B cell (primary cell): ENCODE results near the gene THSD7B. TPM values are rescaled to one million over a fixed set of nuclear protein-coding genes. Genes with fewer than 3 reads are reported as not detected.

Source experiments
- ATAC-seq: fragments of 200-7000 bp; cut with Tn5 transposase; one replicate; pipeline ENCODE4 v1.10.0; 2021; ENCODE audit warnings: low read depth, mild to moderate bottlenecking, moderate number of reproducible peaks, moderate library complexity
- CTCF ChIA-PET: fragments of 350-600 bp; sonication (Branson Sonifier 250); formaldehyde crosslinking; loops from one replicate; lab custom pipeline; 2021; ENCODE audit warnings: antibody characterized with exemption, inconsistent platforms; lab: Charles Lee
- POLR2A ChIA-PET: fragments of 350-600 bp; sonication (Branson Sonifier 250); formaldehyde crosslinking; loops from one replicate; lab custom pipeline; 2021; ENCODE audit warnings: antibody characterized with exemption; lab: Charles Lee
- DNase-seq: peaks from one replicate; pipeline ENCODE4 v3.0.0; 2013
- H2AFZ ChIP-seq: 2 replicates; pipeline ENCODE4 v1.6.1; 2012; ENCODE audit warnings: mild to moderate bottlenecking, low read depth, low read length; ENCODE audit not compliant: insufficient read depth, poor library complexity, severe bottlenecking
- H3K27ac ChIP-seq, 2 donors: 1 replicate in 1 of 2; 2 replicates in 1 of 2; pipeline ENCODE4 v1.5.1; 2012 to 2013; ENCODE audit warnings: low read length in 2 of 2, mild to moderate bottlenecking in 2 of 2, moderate library complexity in 1 of 2
- H3K27me3 ChIP-seq, 4 experiments: fragments of 200-600 bp in 1 of 4; sonication (generic) in 1 of 4; replicated peaks in 1 of 4; 1 replicate in 2 of 4; 2 replicates in 2 of 4; pipeline versions ENCODE4 v1.6.1 to v1.7.0; 2013 to 2016; ENCODE audit warnings: low read length in 3 of 4, mild to moderate bottlenecking in 2 of 4, mixed read lengths in 1 of 4, moderate library complexity in 1 of 4; ENCODE audit not compliant: insufficient read depth in 4 of 4, control insufficient read depth in 3 of 4; ENCODE audit errors: control extremely low read depth in 1 of 4
- H3K36me3 ChIP-seq, 2 experiments: replicated peaks in 1 of 2; 1 replicate in 1 of 2; 2 replicates in 1 of 2; pipeline versions ENCODE4 v1.6.1 to v1.7.1; 2013; ENCODE audit warnings: low read length in 1 of 2; ENCODE audit not compliant: insufficient read depth in 2 of 2, control insufficient read depth in 1 of 2; ENCODE audit errors: control extremely low read depth in 1 of 2, extremely low read depth in 1 of 2
- H3K4me1 ChIP-seq, 2 donors: fragments of 200-600 bp in 1 of 2; sonication (generic) in 1 of 2; 1 replicate in 1 of 2; 2 replicates in 1 of 2; pipeline versions ENCODE4 v1.5.1 to v1.6.1; 2013 to 2017; ENCODE audit warnings: low read length in 2 of 2; ENCODE audit not compliant: control insufficient read depth in 2 of 2, insufficient read depth in 2 of 2
- H3K4me2 ChIP-seq: replicated peaks from 2 replicates; pipeline ENCODE3; 2012; ENCODE audit warnings: mild to moderate bottlenecking, low read depth, low read length; ENCODE audit not compliant: poor library complexity, severe bottlenecking
- H3K4me3 ChIP-seq, 5 experiments: fragments of 200-600 bp in 1 of 5; sonication (generic) in 1 of 5; 1 replicate in 3 of 5; 2 replicates in 2 of 5; pipeline versions ENCODE4 v1.5.1 to v1.7.0; 2011 to 2016; ENCODE audit warnings: low read length in 4 of 5, mild to moderate bottlenecking in 4 of 5, low read depth in 2 of 5, control low read depth in 1 of 5, moderate library complexity in 1 of 5; ENCODE audit not compliant: insufficient read depth in 1 of 5; ENCODE audit errors: control extremely low read depth in 1 of 5, extremely low read depth in 1 of 5
- H3K79me2 ChIP-seq: fragments of 200-600 bp; sonication (generic); one replicate; pipeline ENCODE4 v1.6.0; 2016; ENCODE audit warnings: low read length; ENCODE audit not compliant: control insufficient read depth, insufficient read depth
- H3K9ac ChIP-seq: fragments of 200-600 bp; sonication (generic); 2 replicates; pipeline ENCODE4 v1.6.1; 2017; ENCODE audit warnings: mild to moderate bottlenecking, low read length, moderate library complexity
- H3K9me3 ChIP-seq, 3 donors: one replicate each; pipeline versions ENCODE4 v1.6.1 to v1.7.1; 2013; ENCODE audit warnings: low read length in 2 of 3; ENCODE audit not compliant: control insufficient read depth in 2 of 3, insufficient read depth in 1 of 3; ENCODE audit errors: control extremely low read depth in 1 of 3
- H4K20me1 ChIP-seq: 2 replicates; pipeline ENCODE4 v1.6.0; 2012; ENCODE audit warnings: mild to moderate bottlenecking, low read length; ENCODE audit not compliant: insufficient read depth, control insufficient read depth, poor library complexity, severe bottlenecking
- H3K27ac Mint-ChIP-seq: one replicate; pipeline ENCODE4 v1.8.0; 2021; ENCODE audit warnings: mixed read lengths
- H3K27me3 Mint-ChIP-seq: one replicate; pipeline ENCODE4 v1.8.0; 2021; ENCODE audit warnings: mixed read lengths
- H3K4me1 Mint-ChIP-seq: one replicate; pipeline ENCODE4 v1.8.0; 2021; ENCODE audit warnings: mixed read lengths
- H3K4me3 Mint-ChIP-seq: one replicate; pipeline ENCODE4 v1.8.0; 2021; ENCODE audit warnings: mixed read lengths
- H3K9me3 Mint-ChIP-seq: one replicate; pipeline ENCODE4 v1.8.0; 2022; ENCODE audit warnings: mixed read lengths; ENCODE audit not compliant: insufficient read depth
- CTCF ChIP-seq: fragments of 200-600 bp; IDR thresholded peaks from one replicate; pipeline ENCODE4 v1.8.0; 2022; ENCODE audit warnings: antibody characterized with exemption, mild to moderate bottlenecking
- EZH2 ChIP-seq: IDR thresholded peaks from 2 replicates; pipeline ENCODE4 v1.6.1; 2012; ENCODE audit warnings: borderline replicate concordance, low read depth, mild to moderate bottlenecking, moderate library complexity, low read length; ENCODE audit not compliant: insufficient read depth, poor library complexity, severe bottlenecking
- WGBS: methylation state at CpG from one replicate; pipeline ENCODE4 v1.1.5; 2013; ENCODE audit warnings: missing lambda C conversion rate; ENCODE audit not compliant: insufficient coverage; 5-methylcytosine and 5-hydroxymethylcytosine counted together
- intact Hi-C: fragments of 100-400 bp; cut with micrococcal nuclease; formaldehyde crosslinking; loops from one replicate; pipeline ENCODE4 v1.10.0; 2022
- polyA plus RNA-seq: library from polyadenylated mRNA; depleted of rRNA; stranded (reverse); fragments of >200 nt; gene quantifications from 2 replicates; pipeline ENCODE4 v1.2.3, GENCODE V29; 2012
- total RNA-seq, 2 donors: library from RNA; stranded (reverse); fragments of 120-200 nt in 1 of 2; gene quantifications; 1 replicate in 1 of 2; 2 replicates in 1 of 2; pipeline versions ENCODE4 v1.2.3 to v1.2.4, GENCODE V29; 2013 to 2022

The THSD7B gene
- total and polyA plus RNA-seq, 2 donors (not counting 1 experiment from before 2014, with no cell fraction given): 0.76 TPM; not detected in 1

- ATAC-seq (no peak), DNase-seq (no peak)
- Histone ChIP-seq H3K36me3 (no peaks in the 10 kb centered on the region), H3K4me3 (no peak overlapping the region), H3K27ac (no peak overlapping the region), H3K9ac (no peak overlapping the region), H3K4me1 (no peaks in the 10 kb centered on the region), H3K9me3 (no peaks in the 10 kb centered on the region), H4K20me1 (no peaks in the 10 kb centered on the region), H3K4me2 (no peak overlapping the region), H3K79me2 (no peaks in the 10 kb centered on the region), H3K27me3 (no peaks in the 10 kb centered on the region), H2AFZ (no peak overlapping the region)
- intact Hi-C loops: no loop called here
- no peak for TF ChIP-seq CTCF
- TF ChIP-seq EZH2: no peak
- no CpG with 5 or more reads among the region's 1 CpG for WGBS
- H3K9me3 Mint-ChIP-seq: no peaks in the 10 kb centered on the region
- ChIA-PET POLR2A (no interaction called here), CTCF (no interaction called here)
- no peak overlapping the region for H3K27ac Mint-ChIP-seq
- no peaks in the 10 kb centered on the region for H3K27me3 Mint-ChIP-seq
- H3K4me1 Mint-ChIP-seq: no peaks in the 10 kb centered on the region
- H3K4me3 Mint-ChIP-seq: no peak overlapping the region
Observed at GRCh38 chr2:137689549-137689948, 924.2 kb downstream of the THSD7B start.

- Histone ChIP-seq H3K9ac (no peak overlapping the region), H3K27ac (no peak overlapping the region), H3K4me1 (no peaks in the 10 kb centered on the region), H2AFZ (no peak overlapping the region), H3K27me3 (no peaks in the 10 kb centered on the region), H3K36me3 (no peaks in the 10 kb centered on the region), H3K4me2 (no peak overlapping the region), H3K9me3 (peaks cover 0 to 2% (median 0%) of the 10 kb centered on the region in 3 donors), H3K4me3 (no peak overlapping the region), H4K20me1 (no peaks in the 10 kb centered on the region), H3K79me2 (no peaks in the 10 kb centered on the region)
- WGBS: no CpG with 5 or more reads among the region's 2 CpGs
- no peak for ATAC-seq
- POLR2A ChIA-PET: no interaction called here
- no peak for DNase-seq
- no peak overlapping the region for H3K27ac Mint-ChIP-seq
- CTCF ChIA-PET: interaction anchor here (0.7 kb wide), 1 partner anchor 18 kb away, joined by 4 read pairs; no protein-coding TSS in a partner anchor
- TF ChIP-seq CTCF (no peak), EZH2 (no peak)
- peaks cover 2% of the 10 kb centered on the region for H3K9me3 Mint-ChIP-seq
- H3K4me3 Mint-ChIP-seq: no peak overlapping the region
- H3K27me3 Mint-ChIP-seq: no peaks in the 10 kb centered on the region
- intact Hi-C loops: no loop called here
- no peaks in the 10 kb centered on the region for H3K4me1 Mint-ChIP-seq
Observed at GRCh38 chr2:137693534-137693933, 928.2 kb downstream of the THSD7B start.
